ELF-1 (cell line): ENCODE results near the gene ADGRD1.

Source experiments
- DNase-seq: peaks from one replicate; pipeline ENCODE4 v3.0.0-alpha.2; 2016; ENCODE audit warnings: low read depth, low spot score

Gene ADGRD1

DNA sequence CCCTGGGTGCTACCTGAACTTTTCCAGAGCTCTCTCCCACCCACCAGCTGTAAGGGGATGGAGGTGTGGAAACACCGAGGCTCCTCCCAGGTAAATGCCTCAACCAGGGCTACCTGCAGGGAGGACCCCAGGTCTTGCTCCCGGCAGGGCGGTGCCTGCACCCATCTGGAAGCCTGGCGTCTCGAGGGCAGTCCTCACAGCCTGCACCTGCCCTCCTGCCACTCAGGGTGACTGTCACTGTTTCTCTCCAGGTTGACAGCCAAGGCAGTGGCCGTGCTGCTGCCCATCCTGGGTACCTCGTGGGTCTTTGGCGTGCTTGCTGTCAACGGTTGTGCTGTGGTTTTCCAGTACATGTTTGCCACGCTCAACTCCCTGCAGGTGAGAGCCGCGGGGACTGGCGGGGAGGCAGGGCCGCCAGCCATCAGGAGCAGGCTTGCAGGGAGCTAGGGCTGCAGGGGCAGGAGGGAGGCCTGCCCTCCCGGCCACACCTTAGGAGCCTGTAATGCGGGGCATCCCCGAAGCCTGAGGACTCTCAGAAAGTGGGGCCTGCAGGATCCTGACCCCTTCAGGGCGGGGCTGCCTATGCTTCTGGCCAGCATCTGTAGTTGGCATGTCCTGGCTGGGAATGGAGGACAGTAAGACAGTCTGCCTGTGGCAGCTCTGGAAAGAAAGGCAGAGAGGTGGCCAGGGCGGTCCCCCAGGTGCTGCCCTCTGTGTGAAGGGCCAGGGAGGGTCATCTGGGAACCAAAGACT, 182.3 kb downstream of the ADGRD1 start:
- no peak for DNase-seq

DNA sequence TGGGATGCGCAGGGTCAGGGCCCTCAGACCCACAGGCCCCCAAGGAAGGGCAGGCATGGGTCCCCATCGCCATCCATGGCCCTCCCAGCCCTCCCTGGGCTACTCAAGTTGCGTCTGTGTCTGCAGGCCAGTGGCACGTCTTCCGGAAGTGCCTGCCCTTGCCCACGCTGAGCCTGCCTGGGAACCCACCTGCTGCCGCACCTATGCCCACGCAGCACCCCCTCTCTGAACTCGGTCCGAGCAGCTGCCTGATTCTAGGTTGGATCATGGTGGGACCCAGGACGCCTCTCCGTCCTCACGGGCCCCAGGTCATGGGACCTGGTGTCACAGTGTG, 182.8 kb downstream of the ADGRD1 start:
- DNase-seq: no peak

DNA sequence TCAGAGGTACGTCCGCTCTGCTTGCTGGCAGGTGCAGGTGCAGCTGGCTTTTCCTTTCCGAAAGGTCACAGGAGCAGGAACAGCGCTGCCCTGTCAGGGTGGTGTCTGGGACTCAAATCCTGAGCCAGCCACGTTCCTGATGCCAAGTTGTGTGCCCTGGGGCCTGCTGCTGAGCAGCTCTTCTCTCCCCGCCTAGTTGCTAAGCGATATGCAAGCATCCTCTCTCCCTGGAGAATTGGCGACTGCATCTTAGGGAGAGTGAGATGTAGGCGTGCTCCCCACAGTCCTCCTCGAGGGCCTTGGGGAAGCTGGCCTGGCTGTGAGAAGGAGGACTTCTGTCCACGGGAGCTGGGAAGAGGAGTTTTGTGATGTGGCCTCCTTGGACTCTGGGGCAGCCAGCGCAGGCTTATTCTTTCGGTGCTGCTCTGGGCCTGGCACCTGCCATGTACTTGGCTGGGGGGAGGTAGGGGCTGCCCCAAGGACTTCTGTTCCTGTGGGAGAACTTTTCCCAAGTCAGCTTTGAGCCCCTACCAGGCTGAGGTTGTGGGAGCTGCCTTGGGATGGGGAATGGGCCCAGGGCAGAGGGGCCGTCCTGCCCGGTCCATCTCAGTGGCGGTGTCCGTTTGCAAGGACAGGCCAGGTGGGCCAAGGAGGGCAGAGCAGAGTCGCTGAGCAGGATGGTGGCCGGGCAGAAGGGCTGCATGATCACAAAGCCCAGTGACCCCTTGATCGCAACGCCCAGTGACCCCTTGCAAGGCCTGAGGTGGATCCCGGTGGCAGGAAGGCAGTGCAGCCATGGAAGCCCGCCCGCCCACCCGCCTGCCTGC, 183.5 kb downstream of the ADGRD1 start:
- DNase-seq: no peak

DNA sequence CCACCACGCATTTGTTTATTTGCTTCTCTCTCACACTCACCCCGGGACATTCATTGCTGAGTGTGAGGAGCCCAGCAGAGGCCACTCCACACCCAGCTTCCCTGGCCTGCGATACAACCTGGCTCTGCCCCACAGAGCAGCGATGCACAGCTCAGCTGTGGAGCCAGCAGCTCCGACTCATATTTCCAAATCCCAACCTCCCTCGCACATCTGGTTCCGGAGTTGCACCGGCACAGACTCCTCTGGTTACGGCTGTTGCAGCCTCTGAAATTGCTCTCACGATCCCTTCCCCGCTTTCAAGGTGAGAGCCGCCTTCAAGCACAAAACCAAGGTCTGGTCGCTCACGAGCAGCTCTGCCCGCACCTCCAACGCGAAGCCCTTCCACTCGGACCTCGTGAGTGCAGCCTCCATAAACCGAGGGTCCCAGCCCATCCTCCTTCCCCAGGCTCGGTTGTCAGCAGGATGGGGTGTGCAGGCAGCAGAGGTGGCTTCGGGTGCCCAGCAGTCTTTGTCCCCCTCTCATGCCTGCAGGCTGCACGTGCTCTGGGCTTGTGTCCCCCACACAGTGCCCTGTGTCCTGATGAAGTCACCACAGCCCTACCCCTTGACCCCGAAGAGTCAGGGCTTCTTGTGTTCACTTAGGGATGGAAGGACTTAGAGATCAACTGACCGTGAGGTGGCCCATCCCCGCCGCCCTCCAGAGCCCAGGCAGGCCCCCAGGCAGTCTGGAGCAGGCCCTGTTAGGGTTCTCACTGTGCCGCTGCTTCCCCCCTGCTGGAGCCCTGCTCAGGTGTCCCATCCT, 184.3 kb downstream of the ADGRD1 start:
- no peak for DNase-seq

DNA sequence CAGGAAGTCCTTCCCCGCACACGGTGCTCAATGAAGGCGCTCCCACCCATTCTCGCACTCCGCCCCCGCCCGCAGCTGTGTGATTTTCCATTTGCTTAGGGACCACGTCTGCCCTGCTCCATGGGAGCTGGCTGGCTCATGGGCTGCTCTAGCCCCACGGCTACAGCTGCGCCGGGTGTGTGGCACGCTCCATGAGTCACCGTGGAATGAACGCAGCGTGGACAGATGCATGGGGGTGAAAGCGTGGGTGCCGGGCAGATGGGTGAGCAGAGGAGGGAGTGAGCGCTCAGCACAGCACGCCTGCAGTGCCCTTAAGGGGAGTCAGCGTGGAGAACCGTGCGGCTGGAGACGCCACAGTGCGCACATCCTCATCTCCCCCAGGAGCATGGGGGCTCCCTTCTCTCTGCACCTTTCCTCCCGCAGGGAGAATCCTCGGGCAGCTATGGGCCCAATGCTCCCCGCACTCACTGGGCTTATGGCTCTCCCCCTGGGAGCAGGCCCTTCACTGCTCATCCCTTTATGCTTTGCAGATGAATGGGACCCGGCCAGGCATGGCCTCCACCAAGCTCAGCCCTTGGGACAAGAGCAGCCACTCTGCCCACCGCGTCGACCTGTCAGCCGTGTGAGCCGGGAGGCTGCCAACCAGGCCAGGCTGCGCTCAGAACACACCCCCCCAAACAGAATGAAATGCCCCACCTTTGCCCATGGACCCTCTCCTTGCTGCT, 185.1 kb downstream of the ADGRD1 start:
- DNase-seq: no peak

DNA sequence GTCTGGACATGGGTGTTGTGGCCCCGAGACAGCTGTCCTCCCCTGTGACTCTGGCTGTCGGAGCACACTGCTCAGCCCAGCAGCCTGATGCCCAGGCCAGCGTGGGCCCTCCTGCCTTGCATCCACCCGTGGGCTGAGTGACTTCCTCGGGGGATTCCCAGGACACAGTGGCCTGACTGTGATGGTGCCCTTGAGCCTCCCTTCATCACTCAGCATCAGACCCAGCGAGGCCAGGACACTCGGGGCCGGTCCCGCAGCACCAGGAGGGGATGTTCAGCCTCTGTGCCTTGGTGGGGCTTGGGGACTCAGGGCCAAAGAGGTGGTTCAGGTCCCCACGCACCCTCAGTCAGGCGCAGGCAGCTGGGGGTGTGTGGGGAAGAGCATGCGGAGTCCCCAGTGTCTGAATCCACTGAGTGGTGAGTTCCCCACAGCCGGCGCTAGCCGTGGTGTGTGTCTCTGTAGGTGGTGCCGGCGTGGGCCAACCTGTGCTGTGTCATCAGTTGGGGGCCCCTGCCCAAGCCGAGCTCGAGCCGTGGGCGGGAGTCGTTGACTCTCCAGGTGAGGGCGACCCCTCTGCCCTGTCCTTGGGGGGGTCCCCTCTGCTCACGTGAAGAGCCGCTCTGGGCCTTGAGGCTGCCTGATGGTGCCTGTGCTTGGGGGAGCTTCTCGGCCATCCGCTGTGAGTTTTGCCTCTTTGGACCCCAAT, 185.8 kb downstream of the ADGRD1 start:
- DNase-seq: no peak

DNA sequence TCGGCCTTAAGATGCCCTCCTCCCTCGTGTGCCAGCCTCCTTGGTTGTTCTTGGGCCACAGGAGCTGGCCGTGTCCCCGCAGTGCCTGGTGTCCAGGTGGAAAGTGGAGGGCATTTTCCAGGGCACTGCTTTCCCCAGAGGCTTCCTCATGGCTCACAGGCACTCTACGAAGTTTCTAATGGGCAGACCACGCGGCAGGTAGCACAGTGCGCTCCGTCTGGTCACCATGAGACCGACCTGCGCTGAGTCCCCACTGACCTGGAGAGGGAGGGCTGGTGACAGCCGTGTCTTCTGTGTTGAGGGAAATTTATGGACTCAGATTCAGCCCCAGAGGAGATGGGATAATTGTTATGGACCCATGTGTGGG, 186.3 kb downstream of the ADGRD1 start:
- DNase-seq: no peak

DNA sequence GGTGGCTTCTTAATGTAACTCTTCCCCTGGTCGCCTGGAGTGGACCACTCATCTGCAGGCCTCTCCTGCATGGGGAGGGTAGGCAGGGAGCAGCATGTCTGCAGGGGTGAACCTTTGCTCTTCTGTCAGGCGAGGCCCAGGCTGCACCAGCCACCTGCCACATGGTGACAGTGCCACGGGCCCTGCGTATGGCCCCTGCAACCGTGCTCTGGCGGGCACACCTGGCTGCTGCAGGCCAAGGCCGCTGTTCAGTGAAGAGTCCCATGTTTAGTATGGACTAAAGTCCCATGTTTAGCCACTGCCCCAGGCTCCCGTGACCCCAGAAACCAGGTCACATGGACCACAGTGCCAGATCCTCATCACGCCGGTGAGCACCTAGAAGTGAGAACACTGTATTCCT, 187.0 kb downstream of the ADGRD1 start:
- DNase-seq: no peak

DNA sequence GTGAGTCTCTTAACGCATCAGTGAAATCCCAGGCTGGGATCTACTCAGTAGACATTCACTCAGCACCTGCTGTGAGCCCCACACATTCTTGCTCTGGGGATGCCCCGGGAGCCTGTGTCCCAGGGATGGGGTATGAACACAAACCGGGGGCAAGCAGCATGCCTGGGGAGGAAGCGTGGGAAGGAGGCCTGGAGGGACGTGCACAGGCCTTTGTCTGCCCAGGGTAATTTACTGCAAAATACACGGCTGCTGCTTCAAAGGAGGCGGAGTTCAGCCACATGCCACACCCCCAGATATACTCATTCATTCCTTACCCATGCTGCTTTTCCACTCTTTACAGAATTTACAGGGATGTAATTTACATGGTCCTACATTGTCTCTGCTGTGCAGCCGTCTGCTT, 187.8 kb downstream of the ADGRD1 start:
- DNase-seq: peak; percentile 37

DNA sequence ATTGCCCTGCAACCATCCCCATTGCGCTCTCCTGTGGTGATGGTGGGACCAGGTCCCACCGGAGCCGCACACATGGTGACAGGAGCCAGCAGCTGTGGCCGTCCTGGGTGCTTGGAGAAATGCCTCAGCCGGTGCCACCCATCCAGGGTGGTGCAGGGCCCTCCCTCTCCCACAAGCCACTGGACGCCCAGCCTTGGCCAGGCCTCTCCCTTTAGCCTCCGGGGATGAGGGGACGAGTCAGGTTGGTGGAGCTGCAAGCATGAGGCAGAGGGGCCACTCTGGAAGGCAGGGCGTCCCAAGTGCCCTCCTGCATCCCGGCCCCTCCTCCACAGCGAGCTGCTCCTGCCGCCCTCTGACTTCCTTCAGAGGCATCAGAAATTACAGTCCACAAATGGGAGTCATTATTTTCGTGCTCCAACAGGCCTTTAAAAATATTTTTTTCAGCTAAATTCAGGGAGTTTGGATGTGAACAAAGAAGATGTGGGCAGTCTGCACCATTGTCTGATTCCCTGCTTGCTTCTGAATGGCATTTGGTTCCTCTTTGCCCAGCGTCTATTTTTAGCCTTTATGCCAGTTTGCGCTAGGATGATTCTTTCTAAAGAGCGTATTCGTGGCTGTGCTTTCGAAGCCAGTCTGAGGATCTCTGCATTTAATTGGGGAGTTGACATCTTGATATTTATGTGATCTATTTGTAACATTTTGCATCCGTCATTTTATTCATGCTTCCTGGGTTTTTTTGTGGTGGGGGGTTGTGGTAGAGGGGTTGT, 189.4 kb downstream of the ADGRD1 start:
- DNase-seq: no peak

DNA sequence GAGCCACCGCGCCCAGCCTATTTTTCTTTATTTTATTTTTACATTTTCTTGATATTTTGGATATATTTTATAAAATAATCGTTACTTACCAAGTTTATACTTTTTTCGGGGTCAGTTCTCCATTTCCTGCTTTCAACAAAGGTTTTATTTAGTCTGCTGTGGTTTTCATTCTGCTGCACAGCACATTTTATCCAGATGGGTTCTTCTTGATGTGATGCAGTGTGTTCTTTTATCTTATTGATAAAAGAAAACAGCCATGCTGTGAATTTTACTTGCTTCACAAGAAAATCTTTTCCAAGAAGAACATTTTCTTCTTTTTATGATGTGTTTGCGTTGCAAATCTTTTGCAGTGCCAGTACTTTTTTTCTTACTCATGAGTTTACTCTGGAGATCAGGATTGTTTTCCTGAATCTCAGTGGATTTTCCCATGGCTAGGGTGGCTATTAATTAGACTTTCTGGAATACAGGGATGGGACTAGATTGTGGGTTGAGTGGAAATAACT, 192.5 kb downstream of the ADGRD1 start:
- no peak for DNase-seq

DNA sequence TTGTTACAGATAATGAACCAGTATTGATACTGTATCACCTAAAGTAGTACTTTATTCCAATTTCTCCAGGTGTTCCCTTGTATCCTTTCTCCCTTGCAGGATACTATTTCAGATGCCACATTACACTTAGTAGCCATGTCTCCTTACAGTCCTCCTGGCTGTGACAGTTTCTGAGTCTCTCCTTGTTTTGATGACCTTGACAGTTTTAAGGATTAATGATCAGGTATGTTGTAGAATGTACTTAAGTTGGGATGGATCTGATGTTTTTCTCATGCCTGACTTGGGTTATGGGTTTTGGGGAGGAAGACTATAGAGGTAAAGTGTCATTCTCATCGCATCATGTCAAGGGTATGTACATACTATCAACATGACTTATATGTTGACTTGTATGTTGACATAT, 193.6 kb downstream of the ADGRD1 start:
- no peak for DNase-seq

DNA sequence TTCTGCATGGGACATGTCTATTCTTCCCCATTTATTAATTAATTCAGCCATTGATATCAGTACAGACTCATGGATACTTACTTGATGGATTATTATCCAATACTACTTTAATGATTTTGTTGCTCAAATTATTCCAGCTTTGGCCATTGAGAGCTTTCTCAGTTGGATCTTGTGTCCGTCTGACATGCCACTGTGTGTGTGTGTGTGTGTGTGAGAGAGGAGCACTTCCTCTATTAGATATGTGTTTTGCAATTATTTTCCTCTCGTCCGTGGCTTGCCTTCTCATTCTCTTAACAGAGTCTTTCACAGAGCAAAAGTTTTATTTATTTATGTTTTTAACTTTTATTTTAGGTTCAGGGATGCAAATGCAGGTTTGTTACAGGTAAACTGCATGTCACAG, 194.2 kb downstream of the ADGRD1 start:
- DNase-seq: no peak

DNA sequence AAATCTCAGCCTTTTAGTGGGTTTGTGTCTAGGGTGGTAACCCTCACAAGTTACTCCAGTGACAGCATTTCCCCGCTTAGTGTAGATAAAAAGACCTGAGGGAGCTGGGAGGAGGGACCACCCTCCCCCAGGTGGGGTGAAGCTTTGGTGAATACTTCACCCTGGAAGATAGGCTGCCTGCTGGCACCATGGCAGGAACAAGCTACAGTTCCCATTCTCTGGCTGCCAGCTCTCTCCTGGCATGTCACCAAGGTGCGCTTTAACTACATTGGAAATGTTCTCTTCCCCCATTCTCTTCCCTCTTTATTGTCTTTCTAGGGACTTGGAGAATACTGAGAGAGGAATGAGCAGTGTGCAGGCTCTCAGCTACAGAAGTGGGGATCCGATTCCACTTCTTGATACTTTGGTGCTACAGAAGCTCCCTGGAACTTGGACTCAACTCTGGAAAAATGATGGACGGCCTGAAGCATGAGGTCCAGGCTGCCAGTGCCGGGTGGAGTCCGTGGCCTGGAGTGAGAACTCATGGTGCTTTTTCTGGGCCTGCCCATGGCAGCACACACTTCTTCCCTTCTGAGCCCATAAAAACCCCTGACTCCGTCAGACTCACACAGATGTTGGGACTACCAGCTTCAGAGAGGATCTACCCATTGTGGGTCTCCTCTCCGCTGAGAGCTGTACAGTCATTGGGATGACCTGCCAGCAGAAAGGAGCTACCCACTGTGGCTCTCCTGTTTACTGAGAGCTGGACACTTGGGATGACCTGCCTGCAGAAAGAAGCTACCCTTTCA, 198.0 kb downstream of the ADGRD1 start:
- DNase-seq: no peak

DNA sequence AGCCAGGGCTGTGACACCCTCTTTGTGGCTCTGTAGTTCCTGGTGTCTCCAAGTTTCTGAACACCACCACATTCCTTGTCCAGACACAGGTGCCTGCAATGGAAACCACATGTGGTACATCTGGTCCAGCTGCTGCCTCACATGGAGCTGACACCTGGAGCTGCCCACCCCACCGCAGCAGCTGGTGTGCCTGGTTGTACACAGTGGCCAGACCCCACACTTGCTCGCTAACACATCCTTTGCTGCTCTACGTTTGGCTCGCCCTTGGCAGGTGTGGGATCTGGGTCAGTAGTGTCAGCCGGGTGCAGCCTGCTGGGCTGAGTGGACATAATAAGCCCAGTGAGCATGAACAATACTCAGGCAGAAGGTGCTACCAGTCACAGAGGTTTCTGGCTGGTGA, 198.9 kb downstream of the ADGRD1 start:
- DNase-seq: no peak

DNA sequence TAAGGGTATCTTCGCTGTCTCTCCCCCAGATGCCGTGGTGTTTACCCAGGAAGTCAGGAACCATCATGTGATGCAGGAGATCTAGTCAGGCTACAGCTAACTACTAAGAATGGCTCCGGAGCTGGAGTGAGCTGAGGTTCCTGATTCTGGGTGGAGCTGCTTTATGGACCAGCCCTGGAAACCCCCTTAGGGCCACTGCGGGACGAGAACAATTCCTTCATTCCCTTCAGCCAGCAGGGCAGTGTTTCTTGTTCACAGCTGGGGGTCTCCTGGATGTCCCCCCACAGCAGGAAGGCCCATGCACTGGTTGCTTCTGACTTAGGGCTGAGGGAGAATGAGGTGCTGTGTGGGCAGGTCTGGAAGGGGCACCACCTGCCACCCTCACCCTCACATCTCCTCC, 199.3 kb downstream of the ADGRD1 start:
- no peak for DNase-seq

DNA sequence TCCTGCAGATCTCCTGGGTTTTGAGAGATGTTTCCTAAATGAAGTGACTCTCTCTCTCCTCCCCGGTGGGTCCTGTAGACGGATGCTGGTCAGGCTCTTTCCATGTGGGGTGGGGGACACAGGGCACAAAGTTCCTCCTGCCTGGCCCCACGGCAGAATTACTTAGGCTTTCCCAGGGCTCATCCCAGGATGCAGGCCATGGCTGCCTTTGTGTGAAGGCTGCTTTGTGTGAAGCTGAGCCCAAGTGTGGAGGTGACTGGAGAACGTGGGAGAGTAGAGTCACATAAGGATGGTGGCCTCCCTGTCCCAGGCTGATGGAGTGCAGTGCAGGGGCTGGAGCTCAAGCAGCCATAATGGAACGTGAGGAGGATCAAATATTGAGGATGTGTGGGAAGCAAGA, 200.2 kb downstream of the ADGRD1 start:
- DNase-seq: no peak

DNA sequence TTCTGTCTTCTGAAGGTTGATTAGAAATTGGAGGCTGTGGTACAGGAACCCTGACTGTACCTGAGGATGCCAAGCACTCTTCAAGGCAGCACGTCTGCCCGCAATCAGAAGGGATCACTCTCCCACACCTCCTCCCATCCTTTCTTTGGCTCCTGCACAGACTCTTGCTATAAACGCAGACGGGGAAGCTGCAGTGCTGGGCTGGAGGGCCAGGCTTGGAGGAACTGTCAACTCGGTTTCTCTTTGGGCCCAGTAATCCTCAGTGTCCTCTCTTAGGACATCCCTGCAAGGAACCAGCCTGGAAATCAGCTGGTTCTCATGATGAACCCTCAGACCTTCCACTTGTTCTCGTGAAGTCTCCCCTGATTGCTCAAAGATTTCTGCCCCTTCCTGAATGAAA, 201.4 kb downstream of the ADGRD1 start:
- DNase-seq: no peak

DNA sequence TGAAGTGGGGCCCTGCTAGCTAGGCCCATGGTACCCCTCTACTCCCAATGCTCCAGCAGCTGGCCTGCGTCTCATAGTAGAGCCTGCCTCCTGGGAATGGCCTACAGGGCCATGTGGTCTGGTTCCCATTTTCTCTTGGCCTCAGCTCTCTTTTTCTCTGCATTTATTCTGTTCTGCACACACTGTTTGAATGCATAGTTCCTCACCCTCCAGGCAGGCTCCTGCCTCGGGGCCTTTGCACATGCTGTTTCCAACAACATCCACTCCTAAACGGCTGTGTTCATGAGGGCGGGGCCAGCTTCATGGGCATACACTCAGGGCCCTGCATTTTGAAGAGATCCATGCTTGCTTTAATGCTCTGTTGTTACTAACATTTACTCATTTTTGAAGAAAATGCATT, 204.0 kb downstream of the ADGRD1 start:
- no peak for DNase-seq

DNA sequence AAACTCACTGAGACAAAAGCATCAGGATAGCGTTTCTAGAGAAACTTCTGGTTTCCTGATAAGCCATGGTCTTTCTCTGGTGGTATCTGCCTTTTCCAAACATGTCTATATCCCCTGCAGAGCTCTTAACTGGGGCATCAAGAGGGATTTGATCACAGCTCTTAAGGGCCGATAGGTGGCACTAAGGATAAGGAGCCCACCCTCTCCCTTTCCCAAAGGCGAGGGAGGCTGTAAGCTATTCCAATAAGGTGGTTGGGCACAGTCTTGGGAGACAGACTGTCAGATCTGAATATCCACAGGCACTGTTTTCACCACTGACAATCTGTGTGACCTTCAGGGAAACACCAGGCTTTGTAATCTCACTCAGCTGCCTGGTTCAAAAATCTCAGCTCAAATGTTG, 206.0 kb downstream of the ADGRD1 start:
- DNase-seq: peak; percentile 62
